Neural progenitor cell (in vitro differentiated cells): ENCODE data around the gene FGF4. TPM values are rescaled to one million over a fixed set of nuclear protein-coding genes. Genes with fewer than 3 reads are reported as not detected.

Source experiments
- DNase-seq: peaks from one replicate; pipeline ENCODE4 v3.0.0-alpha.2; 2016; ENCODE audit warnings: low spot score
- H2AFZ ChIP-seq: fragments of 200-600 bp; sonication (generic); replicated peaks from 2 replicates; pipeline ENCODE4 v1.6.1; 2016; ENCODE audit warnings: antibody characterized with exemption
- H3F3A ChIP-seq: fragments of 200-600 bp; sonication (generic); 2 replicates; pipeline ENCODE4 v1.6.1; 2016; ENCODE audit warnings: antibody characterized with exemption, low read depth
- H3K27ac ChIP-seq: fragments of 200-600 bp; sonication (generic); 2 replicates; pipeline ENCODE4 v1.5.1; 2016; ENCODE audit warnings: mild to moderate bottlenecking
- H3K27me3 ChIP-seq: fragments of 200-600 bp; sonication (generic); 2 replicates; pipeline ENCODE4 v1.6.1; 2016; ENCODE audit warnings: mild to moderate bottlenecking, moderate library complexity
- H3K36me3 ChIP-seq: fragments of 200-600 bp; sonication (generic); 2 replicates; pipeline ENCODE4 v1.5.1; 2016
- H3K4me1 ChIP-seq: fragments of 200-600 bp; sonication (generic); 2 replicates; pipeline ENCODE4 v1.6.1; 2016; ENCODE audit warnings: mixed run types
- H3K4me2 ChIP-seq: fragments of 200-600 bp; sonication (generic); 2 replicates; pipeline ENCODE4 v1.6.1; 2016
- H3K4me3 ChIP-seq: fragments of 200-600 bp; sonication (generic); 2 replicates; pipeline ENCODE4 v1.5.1; 2016
- H3K79me2 ChIP-seq: fragments of 200-600 bp; sonication (generic); 2 replicates; pipeline ENCODE4 v1.6.1; 2016; ENCODE audit warnings: low read depth
- H3K9ac ChIP-seq: fragments of 200-600 bp; sonication (generic); 2 replicates; pipeline ENCODE4 v1.6.1; 2016
- H3K9me3 ChIP-seq: fragments of 200-600 bp; sonication (generic); 2 replicates; pipeline ENCODE4 v1.5.1; 2016; ENCODE audit warnings: low read depth
- H4K20me1 ChIP-seq: fragments of 200-600 bp; sonication (generic); 2 replicates; pipeline ENCODE4 v1.6.1; 2016; ENCODE audit warnings: low read depth
- H3K27ac Mint-ChIP-seq: 3 replicates; pipeline ENCODE4 v1.8.0; 2021; ENCODE audit warnings: mixed read lengths
- H3K27me3 Mint-ChIP-seq: 2 replicates; pipeline ENCODE4 v1.8.0; 2022; ENCODE audit warnings: low read depth, mild to moderate bottlenecking, inconsistent platforms, moderate library complexity, mixed read lengths; ENCODE audit not compliant: insufficient read depth
- H3K36me3 Mint-ChIP-seq: 3 replicates; pipeline ENCODE4 v1.8.0; 2021; ENCODE audit warnings: mixed read lengths
- H3K4me1 Mint-ChIP-seq: 3 replicates; pipeline ENCODE4 v1.8.0; 2021; ENCODE audit warnings: mixed read lengths
- H3K4me3 Mint-ChIP-seq: 3 replicates; pipeline ENCODE4 v1.8.0; 2021; ENCODE audit warnings: mild to moderate bottlenecking, moderate library complexity, mixed read lengths
- H3K9me3 Mint-ChIP-seq: 3 replicates; pipeline ENCODE4 v1.8.0; 2020; ENCODE audit warnings: mixed read lengths
- CTCF ChIP-seq: fragments of 200-600 bp; sonication (generic); IDR thresholded peaks from 2 replicates; pipeline ENCODE4 v1.5.1; 2017; ENCODE audit warnings: antibody characterized with exemption, mild to moderate bottlenecking
- EZH2 ChIP-seq: fragments of 200-600 bp; sonication (generic); IDR thresholded peaks from 2 replicates; pipeline ENCODE4 v1.6.1; 2017; ENCODE audit warnings: antibody characterized with exemption, mild to moderate bottlenecking, moderate library complexity
- EZH2phosphoT487 ChIP-seq: fragments of 200-600 bp; sonication (generic); IDR thresholded peaks from 2 replicates; pipeline ENCODE4 v1.6.1; 2017; ENCODE audit warnings: antibody characterized with exemption
- total RNA-seq: library from RNA; depleted of rRNA; stranded (reverse); fragments of >200 nt; gene quantifications from 2 replicates; pipeline ENCODE4 v1.2.3, GENCODE V29; 2015; ENCODE audit warnings: low replicate concordance

FGF4 gene
- total RNA-seq, 1 donor from 2014 or later = 0.22 TPM

DNA sequence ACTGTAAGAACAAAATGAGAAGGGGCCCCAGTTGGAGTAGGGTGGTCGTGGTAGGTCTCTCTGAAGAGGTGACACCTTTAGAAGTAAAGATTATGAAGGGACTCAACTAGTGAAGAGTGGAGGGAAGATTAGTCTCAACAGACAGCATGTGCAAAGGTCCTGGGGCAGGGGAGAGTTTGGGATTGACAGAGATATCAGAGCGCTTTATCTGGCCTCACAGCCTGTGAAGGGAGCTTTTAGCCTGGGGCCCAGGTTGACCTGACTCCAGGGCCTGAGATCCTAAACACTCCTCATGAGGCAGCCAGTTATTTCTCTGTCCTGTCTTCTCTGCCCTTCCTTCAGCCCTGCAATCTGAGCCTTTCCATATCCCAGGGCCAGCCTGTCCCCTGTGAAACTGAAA is 27.9 kb upstream of the FGF4 start:
- H3K27ac ChIP-seq = no peak overlapping the region
- no peaks in the 10 kb centered on the region for H3K36me3 ChIP-seq
- no peaks in the 10 kb centered on the region for H3F3A ChIP-seq
- Mint-ChIP-seq H3K4me1 (peaks cover under 1% of the 10 kb centered on the region), H3K27ac (no peak overlapping the region), H3K36me3 (no peaks in the 10 kb centered on the region), H3K4me3 (no peak overlapping the region), H3K9me3 (peaks cover 3% of the 10 kb centered on the region), H3K27me3 (peaks cover 10% of the 10 kb centered on the region)
- no peaks in the 10 kb centered on the region for H3K9me3 ChIP-seq
- no peak for TF ChIP-seq CTCF
- TF ChIP-seq EZH2phosphoT487 = no peak
- TF ChIP-seq EZH2 = no peak
- no peak for DNase-seq
- no peaks in the 10 kb centered on the region for H3K27me3 ChIP-seq
- no peak overlapping the region for H3K4me3 ChIP-seq
- H3K4me2 ChIP-seq = no peak overlapping the region
- no peaks in the 10 kb centered on the region for H3K4me1 ChIP-seq
- no peaks in the 10 kb centered on the region for H4K20me1 ChIP-seq
- H3K9ac ChIP-seq = no peak overlapping the region
- H2AFZ ChIP-seq = no peak overlapping the region
- no peaks in the 10 kb centered on the region for H3K79me2 ChIP-seq

- Mint-ChIP-seq H3K4me3 (no peak overlapping the region), H3K27ac (no peak overlapping the region), H3K27me3 (peaks cover 10% of the 10 kb centered on the region), H3K4me1 (no peaks in the 10 kb centered on the region), H3K9me3 (peaks cover 3% of the 10 kb centered on the region), H3K36me3 (no peaks in the 10 kb centered on the region)
- no peak overlapping the region for H3K27ac ChIP-seq
- TF ChIP-seq EZH2phosphoT487 (no peak), CTCF (no peak), EZH2 (no peak)
- no peak overlapping the region for H3K4me3 ChIP-seq
- no peak for DNase-seq
- no peaks in the 10 kb centered on the region for H3K36me3 ChIP-seq
- H4K20me1 ChIP-seq = no peaks in the 10 kb centered on the region
- H2AFZ ChIP-seq = no peak overlapping the region
- H3K79me2 ChIP-seq = no peaks in the 10 kb centered on the region
- H3K27me3 ChIP-seq = no peaks in the 10 kb centered on the region
- no peaks in the 10 kb centered on the region for H3K4me1 ChIP-seq
- H3F3A ChIP-seq = no peaks in the 10 kb centered on the region
- no peak overlapping the region for H3K9ac ChIP-seq
- H3K9me3 ChIP-seq = no peaks in the 10 kb centered on the region
- no peak overlapping the region for H3K4me2 ChIP-seq
These were observed 27.4 kb upstream of the FGF4 start for GRCh38 chr11:69802590-69802989.

- peak; percentile 71 for DNase-seq
- Histone ChIP-seq H3K9me3 (no peaks in the 10 kb centered on the region), H3K27ac (no peak overlapping the region), H2AFZ (no peak overlapping the region), H3K9ac (no peak overlapping the region), H3K27me3 (no peaks in the 10 kb centered on the region), H3K36me3 (no peaks in the 10 kb centered on the region), H3K4me2 (no peak overlapping the region), H3K4me3 (no peak overlapping the region), H3K4me1 (no peaks in the 10 kb centered on the region), H3F3A (no peaks in the 10 kb centered on the region), H4K20me1 (no peaks in the 10 kb centered on the region), H3K79me2 (no peaks in the 10 kb centered on the region)
- H3K36me3 Mint-ChIP-seq = no peaks in the 10 kb centered on the region
- peaks cover 10% of the 10 kb centered on the region for H3K27me3 Mint-ChIP-seq
- TF ChIP-seq EZH2phosphoT487 (no peak), CTCF (peak; percentile 83), EZH2 (no peak)
- no peak overlapping the region for H3K27ac Mint-ChIP-seq
- no peaks in the 10 kb centered on the region for H3K4me1 Mint-ChIP-seq
- peaks cover 3% of the 10 kb centered on the region for H3K9me3 Mint-ChIP-seq
- H3K4me3 Mint-ChIP-seq = no peak overlapping the region
These were observed 26.6 kb upstream of the FGF4 start for GRCh38 chr11:69801513-69802335.
